Esophagus squamous epithelium (tissue), 5 donors: ENCODE data around the gene UBE2D2. TPM values are rescaled to one million over a fixed set of nuclear protein-coding genes. Genes with fewer than 3 reads are reported as not detected.
A peak's percentile ranks its signal among the peaks of the same experiment; 100 is the strongest.
"Not testable (repeated sequence)": the region's sequence is repeated elsewhere in the genome, so short reads cannot be mapped to it uniquely, and the experiment has no call there.

Experiments
- DNase-seq: peaks from one replicate; lab custom pipeline; 2025; lab: John Stamatoyannopoulos, UW
- H3K27ac ChIP-seq, 4 donors: fragments of 200-600 bp; sonication (generic); one replicate each; pipeline ENCODE4 v1.5.1; 2016 to 2019; ENCODE audit warnings: mild to moderate bottlenecking in 1 of 4
- H3K27me3 ChIP-seq, 4 donors: fragments of 200-600 bp; sonication (generic); 1 replicate in 3 of 4; 2 replicates in 1 of 4; pipeline versions ENCODE4 v1.5.1 to v1.6.0; 2017 to 2021; ENCODE audit warnings: antibody characterized with exemption in 1 of 4
- H3K36me3 ChIP-seq, 3 donors: fragments of 200-600 bp; sonication (generic); one replicate each; pipeline ENCODE4 v1.5.1; 2016 to 2019
- H3K4me1 ChIP-seq, 3 donors: fragments of 200-600 bp; sonication (generic); one replicate each; pipeline ENCODE4 v1.5.1; 2017 to 2019
- H3K4me3 ChIP-seq, 4 donors: fragments of 200-600 bp; sonication (generic); 1 replicate in 3 of 4; 2 replicates in 1 of 4; pipeline ENCODE4 v1.5.1; 2016 to 2019; ENCODE audit warnings: mild to moderate bottlenecking in 2 of 4, moderate library complexity in 1 of 4
- H3K9me3 ChIP-seq, 3 donors: fragments of 200-600 bp; sonication (generic); one replicate each; pipeline ENCODE4 v1.5.1; 2016 to 2019
- CTCF ChIP-seq, 6 experiments: fragments of 450-650 bp in 4 of 6; fragments of 200-600 bp in 2 of 6; sonication (generic) in 2 of 6; IDR thresholded peaks; one replicate each; pipeline ENCODE4 v1.5.1; 2016 to 2019; ENCODE audit warnings: antibody characterized with exemption in 6 of 6, mild to moderate bottlenecking in 4 of 6, moderate library complexity in 4 of 6
- POLR2A ChIP-seq, 4 donors: fragments of 450-650 bp; IDR thresholded peaks; one replicate each; pipeline ENCODE4 v1.6.1; 2017; ENCODE audit warnings: antibody characterized with exemption in 4 of 4, mild to moderate bottlenecking in 4 of 4, moderate library complexity in 3 of 4
- WGBS, 2 donors: methylation state at CpG; one replicate each; pipeline ENCODE4 v1.1.5; 2018; 5-methylcytosine and 5-hydroxymethylcytosine counted together
- intact Hi-C: fragments of 100-400 bp; cut with DNase I; formaldehyde crosslinking; loops from one replicate; pipeline ENCODE4 v1.15.0; 2022
- total RNA-seq, 4 donors: library from RNA; depleted of rRNA; stranded (reverse); fragments of >200 nt; gene quantifications; one replicate each; pipeline ENCODE4 v1.1.0, GENCODE V29; 2016
- donor health status: DM: yes; HTN: yes; CAD: no.

UBE2D2 gene
- total RNA-seq, 4 donors from 2014 or later, result 63.7 to 85.4 (median 81.1) TPM

GRCh38 chr5:139531772-139532169 is 29.4 kb upstream of the UBE2D2 start:
- no peak overlapping the region for H3K4me3 ChIP-seq
- WGBS, 2 donors, result 80 to 89% methylated on average over 3 of the region's 3 CpGs
- peaks cover 0 to 21% (median 0%) of the 10 kb centered on the region in 3 donors for H3K4me1 ChIP-seq
- no peaks in the 10 kb centered on the region for H3K27me3 ChIP-seq
- no peaks in the 10 kb centered on the region for H3K9me3 ChIP-seq
- peak overlapping the region in 1 of 4 donors; percentile 36 for H3K27ac ChIP-seq
- TF ChIP-seq CTCF (IDR thresholded peaks at IDR 0.05), result no peak
- no peak for TF ChIP-seq POLR2A (IDR thresholded peaks at IDR 0.05)
- no peaks in the 10 kb centered on the region for H3K36me3 ChIP-seq
- intact Hi-C loops, result no loop called here
- DNase-seq, result no peak

GRCh38 chr5:139543423-139543991 is 17.6 kb upstream of the UBE2D2 start:
- Histone ChIP-seq H3K27ac (peak overlapping the region in 3 of 4 donors; percentile 11 to 42 (median 23)), H3K4me1 (peaks cover 0 to 9% (median 4%) of the 10 kb centered on the region in 3 donors), H3K36me3 (no peaks in the 10 kb centered on the region), H3K9me3 (no peaks in the 10 kb centered on the region), H3K27me3 (no peaks in the 10 kb centered on the region), H3K4me3 (peak overlapping the region in 3 of 4 donors; percentile 9 to 54 (median 13))
- DNase-seq, result peak; percentile 12
- WGBS, 2 donors, result 24 to 52% methylated on average over 5 to 18 of the region's 24 CpGs
- intact Hi-C loops, result no loop called here
- TF ChIP-seq CTCF (IDR thresholded peaks at IDR 0.05), result peak in 4 of 6 experiments; percentile 3 to 30 (median 14)
- no peak for TF ChIP-seq POLR2A (IDR thresholded peaks at IDR 0.05)

GRCh38 chr5:139546593-139546992 is 14.5 kb upstream of the UBE2D2 start:
- H3K27me3 ChIP-seq, intact Hi-C loops, H3K4me1 ChIP-seq, H3K36me3 ChIP-seq, H3K9me3 ChIP-seq, DNase-seq, H3K27ac ChIP-seq, H3K4me3 ChIP-seq: not testable (repeated sequence)
- 84 to 86% methylated on average over 4 of the region's 6 CpGs for WGBS, 2 donors

GRCh38 chr5:139549162-139549894 is 11.8 kb upstream of the UBE2D2 start:
- Histone ChIP-seq H3K27me3 (no peaks in the 10 kb centered on the region), H3K27ac (no peak overlapping the region), H3K9me3 (no peaks in the 10 kb centered on the region), H3K36me3 (no peaks in the 10 kb centered on the region), H3K4me3 (no peak overlapping the region), H3K4me1 (no peaks in the 10 kb centered on the region)
- WGBS, 2 donors, result 96 to 100% methylated on average over 9 to 11 of the region's 49 CpGs
- no peak for TF ChIP-seq CTCF (IDR thresholded peaks at IDR 0.05)
- no peak for TF ChIP-seq POLR2A (IDR thresholded peaks at IDR 0.05)
- intact Hi-C loops, result no loop called here
- no peak for DNase-seq

GRCh38 chr5:139550051-139550872 is 10.9 kb upstream of the UBE2D2 start:
- H3K27me3 ChIP-seq, intact Hi-C loops, H3K4me3 ChIP-seq, H3K9me3 ChIP-seq, H3K36me3 ChIP-seq, H3K4me1 ChIP-seq, H3K27ac ChIP-seq, DNase-seq: not testable (repeated sequence)
- WGBS, 2 donors, result 80 to 85% methylated on average over 9 to 12 of the region's 12 CpGs
